Fibroblast of lung (primary cell): ENCODE measurements around the gene TMBIM6. TPM values are rescaled to one million over a fixed set of nuclear protein-coding genes. Genes with fewer than 3 reads are reported as not detected.

Source experiments
- DNase-seq, 2 donors: peaks; one replicate each; pipeline versions ENCODE4 v3.0.0 to v3.0.0-alpha.2; 2010; ENCODE audit warnings: low read depth in 2 of 2
- H2AFZ ChIP-seq: 2 replicates; pipeline ENCODE4 v1.5.1; 2012; ENCODE audit warnings: low read length, control low read depth, inconsistent platforms
- H3K27ac ChIP-seq: 2 replicates; pipeline ENCODE4 v1.5.1; 2011; ENCODE audit warnings: low read length, control low read depth; ENCODE audit not compliant: insufficient read depth
- H3K27me3 ChIP-seq: 2 replicates; pipeline ENCODE4 v1.5.1; 2011; ENCODE audit warnings: mild to moderate bottlenecking, low read length; ENCODE audit not compliant: control insufficient read depth, insufficient read depth
- H3K36me3 ChIP-seq: 2 replicates; pipeline ENCODE4 v1.5.1; 2011; ENCODE audit warnings: low read length; ENCODE audit not compliant: control insufficient read depth, insufficient read depth
- H3K4me1 ChIP-seq: 2 replicates; pipeline ENCODE4 v1.5.1; 2011; ENCODE audit warnings: low read length; ENCODE audit not compliant: control insufficient read depth, insufficient read depth; ENCODE audit errors: extremely low read depth
- H3K4me2 ChIP-seq: 2 replicates; pipeline ENCODE4 v1.5.1; 2011; ENCODE audit warnings: low read length, control low read depth; ENCODE audit not compliant: insufficient read depth; ENCODE audit errors: extremely low read depth
- H3K4me3 ChIP-seq, 4 experiments: fragments of 200-600 bp in 1 of 4; sonication (generic) in 1 of 4; replicated peaks in 1 of 4; 2 replicates each; pipeline ENCODE4 v1.5.1; 2011 to 2016; ENCODE audit warnings: low read length in 4 of 4, low read depth in 3 of 4, mild to moderate bottlenecking in 3 of 4, control low read depth in 2 of 4, inconsistent platforms in 1 of 4, mixed read lengths in 1 of 4; ENCODE audit not compliant: insufficient read depth in 1 of 4; ENCODE audit errors: control extremely low read depth in 1 of 4
- H3K79me2 ChIP-seq: 2 replicates; pipeline ENCODE4 v1.5.1; 2012; ENCODE audit warnings: mild to moderate bottlenecking, low read length, inconsistent platforms; ENCODE audit not compliant: control insufficient read depth, insufficient read depth
- H3K9ac ChIP-seq: 2 replicates; pipeline ENCODE4 v1.5.1; 2011; ENCODE audit warnings: mild to moderate bottlenecking, low read length, control low read depth; ENCODE audit not compliant: insufficient read depth
- H3K9me3 ChIP-seq: 2 replicates; pipeline ENCODE4 v1.5.1; 2012; ENCODE audit warnings: low read depth, low read length; ENCODE audit not compliant: control insufficient read depth, insufficient read depth
- H4K20me1 ChIP-seq: 2 replicates; pipeline ENCODE4 v1.5.1; 2011; ENCODE audit warnings: low read length; ENCODE audit not compliant: control insufficient read depth, insufficient read depth; ENCODE audit errors: extremely low read depth
- EZH2 ChIP-seq: IDR thresholded peaks from 2 replicates; pipeline ENCODE4 v1.5.1; 2012; ENCODE audit warnings: low read length, control low read depth, mild to moderate bottlenecking; ENCODE audit errors: missing control alignments
- polyA plus RNA-seq, 2 donors: library from polyadenylated mRNA; depleted of rRNA in 1 of 2; stranded (reverse) in 1 of 2; unstranded in 1 of 2; fragments of >200 nt; gene quantifications; 2 replicates each; pipeline ENCODE4 v1.2.1, GENCODE V29; 2011 to 2012; ENCODE audit warnings: missing spikeins in 1 of 2
- total RNA-seq: library from RNA; depleted of rRNA; stranded (reverse); fragments of >200 nt; gene quantifications from 2 replicates; pipeline ENCODE4 v1.2.1, GENCODE V29; 2014
- TF ChIP-seq, protein P1 (sequence below), 2 donors: IDR thresholded peaks in 1 of 2; conservative IDR thresholded peaks in 1 of 2; 1 replicate in 1 of 2; 2 replicates in 1 of 2; pipeline ENCODE4 v1.5.1; 2011 to 2012; ENCODE audit warnings: low read length in 2 of 2, control low read depth in 1 of 2, inconsistent platforms in 1 of 2, low read depth in 1 of 2, mild to moderate bottlenecking in 1 of 2

Gene TMBIM6
- total and polyA plus RNA-seq, 2 donors (not counting 1 experiment from before 2014, with no cell fraction given), result 432 to 879 TPM

DNA sequence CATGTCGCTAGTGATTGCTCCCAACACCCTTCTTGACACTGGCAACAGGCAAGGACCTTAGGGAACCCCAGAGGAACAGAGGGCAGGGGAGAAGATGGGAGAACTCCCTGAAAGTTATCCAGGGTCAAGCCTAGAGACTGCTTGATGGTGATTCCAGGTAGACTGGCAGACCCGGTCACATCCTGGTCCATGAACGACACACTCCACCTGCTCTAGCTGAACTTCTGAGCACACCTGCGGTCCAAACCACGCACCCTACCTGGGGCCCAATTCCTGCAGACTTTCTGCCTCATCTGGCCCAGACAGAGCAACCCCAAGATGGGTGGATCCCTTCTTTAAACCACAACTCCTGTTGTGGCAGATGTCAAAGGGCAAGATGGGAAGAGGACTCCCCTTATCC lies 52.7 kb downstream of the TMBIM6 start:
- H3K4me1 ChIP-seq, result no peaks in the 10 kb centered on the region
- H3K27me3 ChIP-seq, result no peaks in the 10 kb centered on the region
- no peaks in the 10 kb centered on the region for H4K20me1 ChIP-seq
- H3K27ac ChIP-seq, result no peak overlapping the region
- no peak overlapping the region for H2AFZ ChIP-seq
- H3K9me3 ChIP-seq, result no peaks in the 10 kb centered on the region
- H3K36me3 ChIP-seq, result peaks cover 9% of the 10 kb centered on the region
- H3K4me3 ChIP-seq, result no peak overlapping the region
- H3K4me2 ChIP-seq, result no peak overlapping the region
- no peaks in the 10 kb centered on the region for H3K79me2 ChIP-seq
- H3K9ac ChIP-seq, result no peak overlapping the region
- TF ChIP-seq, protein P1, sequence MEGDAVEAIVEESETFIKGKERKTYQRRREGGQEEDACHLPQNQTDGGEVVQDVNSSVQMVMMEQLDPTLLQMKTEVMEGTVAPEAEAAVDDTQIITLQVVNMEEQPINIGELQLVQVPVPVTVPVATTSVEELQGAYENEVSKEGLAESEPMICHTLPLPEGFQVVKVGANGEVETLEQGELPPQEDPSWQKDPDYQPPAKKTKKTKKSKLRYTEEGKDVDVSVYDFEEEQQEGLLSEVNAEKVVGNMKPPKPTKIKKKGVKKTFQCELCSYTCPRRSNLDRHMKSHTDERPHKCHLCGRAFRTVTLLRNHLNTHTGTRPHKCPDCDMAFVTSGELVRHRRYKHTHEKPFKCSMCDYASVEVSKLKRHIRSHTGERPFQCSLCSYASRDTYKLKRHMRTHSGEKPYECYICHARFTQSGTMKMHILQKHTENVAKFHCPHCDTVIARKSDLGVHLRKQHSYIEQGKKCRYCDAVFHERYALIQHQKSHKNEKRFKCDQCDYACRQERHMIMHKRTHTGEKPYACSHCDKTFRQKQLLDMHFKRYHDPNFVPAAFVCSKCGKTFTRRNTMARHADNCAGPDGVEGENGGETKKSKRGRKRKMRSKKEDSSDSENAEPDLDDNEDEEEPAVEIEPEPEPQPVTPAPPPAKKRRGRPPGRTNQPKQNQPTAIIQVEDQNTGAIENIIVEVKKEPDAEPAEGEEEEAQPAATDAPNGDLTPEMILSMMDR (conservative IDR thresholded peaks at IDR 0.05 in 1 of 2, IDR thresholded peaks at IDR 0.05 in 1 of 2; ENCODE audit: low read depth in 1 of 2, low read length in 2 of 2), result no peak
- no peak for DNase-seq

- Histone ChIP-seq H3K4me3 (no peak overlapping the region), H3K36me3 (peaks cover 10% of the 10 kb centered on the region), H4K20me1 (no peaks in the 10 kb centered on the region), H3K4me2 (no peak overlapping the region), H3K4me1 (no peaks in the 10 kb centered on the region), H3K9ac (no peak overlapping the region), H3K27ac (no peak overlapping the region), H3K27me3 (no peaks in the 10 kb centered on the region), H2AFZ (no peak overlapping the region), H3K79me2 (no peaks in the 10 kb centered on the region), H3K9me3 (no peaks in the 10 kb centered on the region)
- TF ChIP-seq, protein P1 (conservative IDR thresholded peaks at IDR 0.05 in 1 of 2, IDR thresholded peaks at IDR 0.05 in 1 of 2; ENCODE audit: low read depth in 1 of 2, low read length in 2 of 2), result no peak
- TF ChIP-seq EZH2, result no peak
- no peak for DNase-seq
Observed at GRCh38 chr12:49794811-49795653, 53.7 kb downstream of the TMBIM6 start.

DNA sequence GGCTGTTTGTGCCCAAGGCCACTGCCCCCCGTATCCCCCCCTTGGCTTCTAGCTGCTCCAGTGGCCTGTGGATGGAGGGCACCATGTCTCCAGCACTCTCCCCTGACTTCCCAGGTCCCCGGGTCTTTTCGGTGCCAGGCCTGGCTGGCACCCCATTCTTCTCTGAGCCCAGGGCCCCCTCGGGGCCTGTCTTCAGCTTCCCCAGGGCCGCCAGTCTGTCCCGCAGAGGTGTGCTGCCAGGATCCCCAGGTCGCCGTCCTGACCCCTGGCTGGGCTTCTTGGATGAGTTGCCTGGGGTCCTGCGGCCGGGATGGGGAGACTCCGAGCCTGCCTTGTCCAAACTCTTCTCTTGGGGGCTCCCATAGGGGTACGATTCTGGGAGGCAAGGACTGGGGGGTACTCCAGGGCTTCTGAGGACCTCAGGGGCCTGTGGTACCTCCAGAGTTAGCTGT lies 54.3 kb downstream of the TMBIM6 start:
- no peak for DNase-seq
- Histone ChIP-seq H3K9me3 (no peaks in the 10 kb centered on the region), H2AFZ (no peak overlapping the region), H3K4me1 (no peaks in the 10 kb centered on the region), H3K27me3 (no peaks in the 10 kb centered on the region), H3K36me3 (peaks cover 11% of the 10 kb centered on the region), H3K4me3 (no peak overlapping the region), H3K27ac (no peak overlapping the region), H3K9ac (no peak overlapping the region), H3K4me2 (no peak overlapping the region), H4K20me1 (no peaks in the 10 kb centered on the region), H3K79me2 (no peaks in the 10 kb centered on the region)
- TF ChIP-seq EZH2, result no peak
- TF ChIP-seq, protein P1 (conservative IDR thresholded peaks at IDR 0.05 in 1 of 2, IDR thresholded peaks at IDR 0.05 in 1 of 2; ENCODE audit: low read depth in 1 of 2, low read length in 2 of 2), result no peak
